H1 (cell line): ENCODE data around the gene DMXL1. TPM values are rescaled to one million over a fixed set of nuclear protein-coding genes. Genes with fewer than 3 reads are reported as not detected.

Experiments
- CTCF ChIA-PET: fragments of 300-600 bp; sonication (Branson Sonifier 250); formaldehyde crosslinking; loops from one replicate; lab custom pipeline; 2021; ENCODE audit not compliant: partially characterized antibody; lab: Charles Lee
- POLR2A ChIA-PET: fragments of 300-600 bp; sonication (Branson Sonifier 250); formaldehyde crosslinking; loops from one replicate; lab custom pipeline; 2021; ENCODE audit warnings: inconsistent platforms; ENCODE audit not compliant: partially characterized antibody; lab: Charles Lee
- DNase-seq, 2 experiments: peaks; one replicate each; pipeline versions ENCODE4 v3.0.0 to v3.0.0-alpha.2; 2010 to 2022; ENCODE audit warnings: low spot score in 2 of 2, low read depth in 1 of 2, mixed read lengths in 1 of 2
- FAIRE-seq: peaks from 2 replicates; lab custom pipeline; 2011; peaks lifted over from hg19 to GRCh38; lab: Jason Lieb, UNC
- H2AFZ ChIP-seq: 2 replicates; pipeline ENCODE4 v1.8.1; 2012; ENCODE audit warnings: low read length, inconsistent platforms
- H2AK5ac ChIP-seq: 2 replicates; pipeline ENCODE4 v1.6.1; 2013; ENCODE audit warnings: low read depth, low read length
- H2BK120ac ChIP-seq: replicated peaks from 2 replicates; pipeline ENCODE3; 2013; ENCODE audit warnings: low read depth, low read length, inconsistent platforms
- H2BK12ac ChIP-seq: 2 replicates; pipeline ENCODE4 v1.6.1; 2013; ENCODE audit warnings: low read depth, low read length
- H2BK15ac ChIP-seq: 2 replicates; pipeline ENCODE4 v1.6.1; 2013; ENCODE audit warnings: low read length
- H2BK20ac ChIP-seq: 2 replicates; pipeline ENCODE4 v1.6.1; 2013; ENCODE audit warnings: low read length
- H2BK5ac ChIP-seq: 2 replicates; pipeline ENCODE4 v1.6.1; 2013; ENCODE audit warnings: low read depth, low read length
- H3K14ac ChIP-seq: 2 replicates; pipeline ENCODE4 v1.6.1; 2013; ENCODE audit warnings: inconsistent platforms; ENCODE audit not compliant: insufficient read length
- H3K18ac ChIP-seq: 2 replicates; pipeline ENCODE4 v1.6.1; 2013; ENCODE audit warnings: low read length; ENCODE audit errors: extremely low read depth
- H3K23ac ChIP-seq: 2 replicates; pipeline ENCODE4 v1.6.1; 2013; ENCODE audit warnings: inconsistent platforms; ENCODE audit not compliant: insufficient read length
- H3K23me2 ChIP-seq: 2 replicates; pipeline ENCODE4 v1.6.1; 2013; ENCODE audit warnings: low read depth, low read length
- H3K27ac ChIP-seq: 2 replicates; pipeline ENCODE4 v1.6.1; 2011; ENCODE audit warnings: low read depth, low read length, inconsistent platforms
- H3K27me3 ChIP-seq, 4 experiments: replicated peaks in 1 of 4; 1 replicate in 1 of 4; 2 replicates in 3 of 4; pipeline versions ENCODE4 v1.6.1 to v1.8.1; 2011 to 2013; ENCODE audit warnings: low read length in 3 of 4, mild to moderate bottlenecking in 3 of 4, inconsistent platforms in 2 of 4, mixed read lengths in 2 of 4, moderate library complexity in 1 of 4; ENCODE audit not compliant: control insufficient read depth in 3 of 4, insufficient read depth in 3 of 4; ENCODE audit errors: extremely low read depth in 1 of 4
- H3K36me3 ChIP-seq, 4 experiments: 2 replicates each; pipeline versions ENCODE4 v1.6.1 to v1.8.1; 2011 to 2013; ENCODE audit warnings: mild to moderate bottlenecking in 4 of 4, low read length in 3 of 4, moderate library complexity in 2 of 4, control low read depth in 1 of 4, inconsistent platforms in 1 of 4; ENCODE audit not compliant: insufficient read depth in 4 of 4, control insufficient read depth in 2 of 4
- H3K4ac ChIP-seq: replicated peaks from 2 replicates; pipeline ENCODE3; 2013; ENCODE audit warnings: low read length, low read depth, mixed read lengths, inconsistent platforms; ENCODE audit not compliant: insufficient read length
- H3K4me1 ChIP-seq, 4 experiments: replicated peaks in 1 of 4; 1 replicate in 1 of 4; 2 replicates in 3 of 4; pipeline versions ENCODE4 v1.6.1 to v1.8.1; 2011 to 2013; ENCODE audit warnings: low read length in 3 of 4, inconsistent platforms in 2 of 4, mixed read lengths in 1 of 4; ENCODE audit not compliant: insufficient read depth in 4 of 4, control insufficient read depth in 3 of 4
- H3K4me2 ChIP-seq, 2 experiments: 2 replicates each; pipeline versions ENCODE4 v1.6.1 to v1.8.1; 2011 to 2013; ENCODE audit warnings: low read depth in 2 of 2, low read length in 2 of 2, control low read depth in 1 of 2, inconsistent platforms in 1 of 2, mild to moderate bottlenecking in 1 of 2; ENCODE audit not compliant: insufficient read depth in 1 of 2
- H3K4me3 ChIP-seq, 4 experiments: fragments of 200-600, 300-600 bp in 1 of 4; sonication (generic), shearing (Covaris generic), sonication (Bioruptor Twin) in 1 of 4; 2 replicates each; pipeline versions ENCODE4 v1.5.1 to v1.8.1; 2011 to 2016; ENCODE audit warnings: low read length in 4 of 4, low read depth in 3 of 4, control low read depth in 2 of 4, inconsistent platforms in 2 of 4, mild to moderate bottlenecking in 2 of 4, mixed read lengths in 1 of 4, moderate library complexity in 1 of 4; ENCODE audit not compliant: insufficient read depth in 2 of 4; ENCODE audit errors: extremely low read depth in 1 of 4
- H3K56ac ChIP-seq: replicated peaks from 2 replicates; pipeline ENCODE3; 2013; ENCODE audit warnings: low read depth, mild to moderate bottlenecking, mixed read lengths, low read length, inconsistent platforms; ENCODE audit not compliant: insufficient read length
- H3K79me1 ChIP-seq: 2 replicates; pipeline ENCODE4 v1.6.1; 2013; ENCODE audit warnings: low read depth, low read length, control low read depth
- H3K79me2 ChIP-seq, 2 experiments: 2 replicates each; pipeline versions ENCODE4 v1.6.1 to v1.8.1; 2012 to 2013; ENCODE audit warnings: low read length in 2 of 2, mild to moderate bottlenecking in 2 of 2, inconsistent platforms in 1 of 2; ENCODE audit not compliant: insufficient read depth in 2 of 2, control insufficient read depth in 1 of 2
- H3K9ac ChIP-seq, 4 experiments: replicated peaks in 1 of 4; 1 replicate in 1 of 4; 2 replicates in 3 of 4; pipeline versions ENCODE4 v1.6.1 to v1.8.1; 2011 to 2013; ENCODE audit warnings: low read depth in 3 of 4, low read length in 3 of 4, control low read depth in 2 of 4, mild to moderate bottlenecking in 2 of 4, moderate library complexity in 2 of 4, inconsistent platforms in 1 of 4; ENCODE audit errors: extremely low read depth in 1 of 4
- H3K9me3 ChIP-seq, 2 experiments: 2 replicates each; pipeline versions ENCODE4 v1.6.1 to v1.8.1; 2012 to 2013; ENCODE audit warnings: mild to moderate bottlenecking in 2 of 2, moderate library complexity in 2 of 2, control low read depth in 1 of 2, inconsistent platforms in 1 of 2, low read depth in 1 of 2, low read length in 1 of 2, mixed read lengths in 1 of 2; ENCODE audit not compliant: insufficient read depth in 2 of 2
- H4K20me1 ChIP-seq, 2 experiments: replicated peaks in 1 of 2; 2 replicates each; pipeline versions ENCODE3 to v1.8.1; 2011 to 2013; ENCODE audit warnings: inconsistent platforms in 2 of 2, low read length in 2 of 2, mild to moderate bottlenecking in 1 of 2; ENCODE audit not compliant: insufficient read depth in 2 of 2, control insufficient read depth in 1 of 2
- H4K5ac ChIP-seq: 2 replicates; pipeline ENCODE4 v1.6.1; 2013; ENCODE audit warnings: low read length, low read depth, mixed read lengths, inconsistent platforms; ENCODE audit not compliant: insufficient read length
- H4K8ac ChIP-seq: 2 replicates; pipeline ENCODE4 v1.8.0; 2013; ENCODE audit warnings: mild to moderate bottlenecking, moderate library complexity, low read length, inconsistent platforms; ENCODE audit not compliant: insufficient read depth; ENCODE audit errors: extremely low read depth
- H4K91ac ChIP-seq: replicated peaks from 2 replicates; pipeline ENCODE3; 2013; ENCODE audit warnings: low read length, mixed read lengths, inconsistent platforms; ENCODE audit not compliant: insufficient read length
- ATF3 ChIP-seq: IDR thresholded peaks from 2 replicates; pipeline ENCODE4 v1.6.1; 2011; ENCODE audit warnings: low read depth, mild to moderate bottlenecking, low read length; ENCODE audit not compliant: insufficient read depth
- CHD2 ChIP-seq: IDR thresholded peaks from 2 replicates; pipeline ENCODE4 v1.6.1; 2012; ENCODE audit warnings: low read length, improper control_type of control experiment
- EZH2 ChIP-seq: fragments of 200-600 bp; sonication (generic); IDR thresholded peaks from 2 replicates; pipeline ENCODE4 v1.7.1; 2012; ENCODE audit warnings: low read depth, mild to moderate bottlenecking, moderate library complexity, low read length, inconsistent platforms; ENCODE audit not compliant: severe bottlenecking
- JUN ChIP-seq: IDR thresholded peaks from 2 replicates; pipeline ENCODE4 v1.6.1; 2011; ENCODE audit warnings: low read depth, mild to moderate bottlenecking, improper control_type of control experiment, low read length
- MAX ChIP-seq: IDR thresholded peaks from 2 replicates; pipeline ENCODE4 v1.6.1; 2012; ENCODE audit warnings: inconsistent platforms
- RXRA ChIP-seq: IDR thresholded peaks from 2 replicates; pipeline ENCODE4 v1.6.1; 2011; ENCODE audit warnings: low read depth, mild to moderate bottlenecking, low read length, moderate library complexity; ENCODE audit not compliant: insufficient read depth
- SIRT6 ChIP-seq: IDR thresholded peaks from one replicate; pipeline ENCODE4 v1.7.1; 2012; ENCODE audit warnings: low read length, inconsistent platforms
- SRF ChIP-seq: IDR thresholded peaks from 2 replicates; pipeline ENCODE4 v1.6.1; 2011; ENCODE audit warnings: mild to moderate bottlenecking, low read depth, low read length, moderate library complexity
- SUZ12 ChIP-seq: fragments of 200-600 bp; sonication (generic); IDR thresholded peaks from 2 replicates; pipeline ENCODE4 v1.6.1; 2012; ENCODE audit warnings: mild to moderate bottlenecking, inconsistent platforms, low read length, moderate library complexity, mixed read lengths
- TAF7 ChIP-seq: optimal IDR thresholded peaks from 2 replicates; pipeline ENCODE3; 2011; ENCODE audit warnings: low read depth, mild to moderate bottlenecking, inconsistent platforms, low read length, moderate library complexity, borderline replicate concordance
- YY1 ChIP-seq: IDR thresholded peaks from 2 replicates; pipeline ENCODE4 v1.6.1; 2011; ENCODE audit warnings: low read depth, mild to moderate bottlenecking, low read length
- polyA plus RNA-seq, 7 experiments: library from polyadenylated mRNA; depleted of rRNA in 3 of 7; stranded (reverse) in 5 of 7; unstranded in 2 of 7; fragments of >200 nt in 5 of 7; fragments of 200-250 nt in 2 of 7; gene quantifications; 1 replicate in 5 of 7; 2 replicates in 1 of 7; 4 replicates in 1 of 7; pipeline versions ENCODE4 v1.2.1 to v1.2.3, GENCODE V29; 2011 to 2013; ENCODE audit warnings: missing spikeins in 2 of 7, mixed read lengths in 2 of 7
- total RNA-seq: library from RNA; stranded (reverse); fragmentation: NEBNext Ultra II Directional; extraction: Animal tissue kit (Norgen Biotek cat#: 25700); gene quantifications from 2 replicates; pipeline ENCODE4 v1.2.1, GENCODE V29; 2021

DMXL1 gene
- total and polyA plus RNA-seq, 2 of the 8 experiments (the other 6 are each of a cell fraction or from before 2014, with no cell fraction given) = 10.1 to 43.9 TPM

- Histone ChIP-seq H2AFZ (no peak overlapping the region), H3K79me1 (no peaks in the 10 kb centered on the region), H2BK5ac (no peak overlapping the region), H3K23me2 (no peaks in the 10 kb centered on the region; the same call in 1 of the 2 replicates), H4K91ac (no peak overlapping the region), H3K9ac (no peak overlapping the region), H3K4me3 (no peak overlapping the region), H3K4me2 (no peak overlapping the region), H3K18ac (no peak overlapping the region), H2BK120ac (no peak overlapping the region), H3K9me3 (no peaks in the 10 kb centered on the region), H4K5ac (no peak overlapping the region), H3K23ac (no peak overlapping the region), H4K8ac (no peak overlapping the region), H3K36me3 (no peaks in the 10 kb centered on the region), H3K4ac (no peak overlapping the region), H2BK20ac (no peak overlapping the region), H3K27me3 (no peaks in the 10 kb centered on the region), H4K20me1 (no peaks in the 10 kb centered on the region), H3K79me2 (no peaks in the 10 kb centered on the region), H3K14ac (no peak overlapping the region), H3K4me1 (no peaks in the 10 kb centered on the region), H2AK5ac (no peak overlapping the region), H3K27ac (no peak overlapping the region), H3K56ac (no peak overlapping the region), H2BK12ac (no peak overlapping the region), H2BK15ac (no peak overlapping the region)
- TF ChIP-seq SUZ12 (no peak), JUN (no peak), EZH2 (no peak), RXRA (no peak), SIRT6 (no peak), MAX (no peak), TAF7 (no peak), SRF (no peak), ATF3 (no peak), YY1 (no peak), CHD2 (no peak)
- POLR2A ChIA-PET = interaction anchor here (3.2 kb wide), 1 partner anchor 7 kb away, joined by 10 read pairs; no protein-coding TSS in a partner anchor
- FAIRE-seq (no peak), DNase-seq (no peak)
- CTCF ChIA-PET = no interaction called here
Observed at GRCh38 chr5:119058979-119059529, 11.8 kb upstream of the DMXL1 start.
